Fibroblast of lung (primary cell): Measurements from ENCODE around the gene SERBP1.

ENCODE experiments used
- CTCF ChIP-seq, 2 donors: IDR thresholded peaks in 1 of 2; conservative IDR thresholded peaks in 1 of 2; 1 replicate in 1 of 2; 2 replicates in 1 of 2; pipeline ENCODE4 v1.5.1; 2011 to 2012; ENCODE audit warnings: low read length in 2 of 2, control low read depth in 1 of 2, inconsistent platforms in 1 of 2, low read depth in 1 of 2, mild to moderate bottlenecking in 1 of 2
- EZH2 ChIP-seq: IDR thresholded peaks from 2 replicates; pipeline ENCODE4 v1.5.1; 2012; ENCODE audit warnings: low read length, control low read depth, mild to moderate bottlenecking; ENCODE audit errors: missing control alignments

- no peak for TF ChIP-seq CTCF (conservative IDR thresholded peaks at IDR 0.05 in 1 of 2, IDR thresholded peaks at IDR 0.05 in 1 of 2; ENCODE audit: low read depth in 1 of 2, low read length in 2 of 2)
- no peak for TF ChIP-seq EZH2
Observed at GRCh38 chr1:67420835-67421492, 9.2 kb downstream of the SERBP1 start.
